Pancreas (tissue), 10 donors: ENCODE measurements around the gene C2CD3. TPM values are rescaled to one million over a fixed set of nuclear protein-coding genes. Genes with fewer than 3 reads are reported as not detected.

Experiments
- ATAC-seq, 4 donors: fragments of 200-7000 bp; cut with Tn5 transposase; one replicate each; pipeline versions ENCODE4 v1.8.0 to v1.9.1; 2020; ENCODE audit warnings: mild to moderate bottlenecking in 4 of 4, moderate library complexity in 4 of 4
- DNase-seq, 6 donors: peaks; one replicate each; pipeline ENCODE4 v3.0.0-alpha.2; 2020
- FAIRE-seq: peaks from 2 replicates; lab custom pipeline; 2012; peaks lifted over from hg19 to GRCh38; lab: Jason Lieb, UNC
- H3K27ac ChIP-seq, 4 donors: fragments of 200-600 bp; sonication (generic); 1 replicate in 3 of 4; 2 replicates in 1 of 4; pipeline versions ENCODE4 v1.5.0 to v1.8.0; 2020
- H3K27me3 ChIP-seq, 4 donors: fragments of 200-600 bp; one replicate each; pipeline ENCODE4 v1.8.0; 2021
- H3K36me3 ChIP-seq, 3 donors: fragments of 200-600 bp; sonication (generic) in 1 of 3; one replicate each; pipeline versions ENCODE4 v1.5.0 to v1.8.0; 2020 to 2021
- H3K4me1 ChIP-seq, 3 donors: fragments of 200-600 bp; one replicate each; pipeline ENCODE4 v1.8.0; 2021
- H3K4me3 ChIP-seq, 4 donors: fragments of 200-600 bp; sonication (generic) in 2 of 4; one replicate each; pipeline versions ENCODE4 v1.5.0 to v1.8.0; 2020 to 2021
- H3K9me3 ChIP-seq, 4 donors: fragments of 200-600 bp; one replicate each; pipeline ENCODE4 v1.8.0; 2021
- WGBS, 2 donors: extraction: QIAGEN DNeasy Blood & Tissue Kit; methylation state at CpG; one replicate each; pipeline ENCODE4 v1.1.7; 2013; 5-methylcytosine and 5-hydroxymethylcytosine counted together
- intact Hi-C, 3 donors: fragments of 100-400 bp; cut with DNase I; formaldehyde crosslinking; loops; one replicate each; pipeline versions ENCODE4 v1.11.1 to v1.14.2; 2022
- polyA plus RNA-seq, 2 donors: library from polyadenylated mRNA; stranded (reverse); fragments of 200-250 nt; gene quantifications; one replicate each; pipeline ENCODE4 v1.2.3, GENCODE V29; 2013
- total RNA-seq, 6 donors: library from RNA; stranded (reverse); fragmentation: NEBNext Ultra II Directional in 4 of 6; extraction: Animal tissue kit (Norgen Biotek cat#: 25700) in 4 of 6; gene quantifications; one replicate each; pipeline versions ENCODE4 v1.2.1 to v1.2.4, GENCODE V29; 2021 to 2023
- TF ChIP-seq, protein P1 (sequence below), 4 donors: fragments of 200-600 bp; sonication (generic) in 3 of 4; IDR thresholded peaks; one replicate each; pipeline versions ENCODE4 v1.5.0 to v1.8.0; 2021; ENCODE audit warnings: antibody characterized with exemption in 4 of 4
- donor health status: healthy with polysubstance abuse.
- donor health status: DM: no; HTN: no; CAD: no; lungs with moderate emphysema.
- donor health status: DM: no; HTN: no; CAD: no.
- donor health status: control.
- donor health status: control.
- donor health status: Bipolar disorder and iron deficiency.
- donor health status: DM: yes; HTN: yes; CAD: no.
- donor health status: DM: no; HTN: no; CAD: no.
- donor health status: DM: no; HTN: no; CAD: no.
- donor health status: DM: yes; HTN: yes; CAD: no.

C2CD3 gene
- total and polyA plus RNA-seq, 8 donors = 7.0 to 14.8 (median 8.7) TPM

GRCh38 chr11:74138572-74138971, 32.2 kb downstream of the C2CD3 start:
- WGBS, 2 donors = 20 to 29% methylated on average over 2 of the region's 2 CpGs
- DNase-seq = peak in 2 of 6 donors; percentile 2 to 26
- no peaks in the 10 kb centered on the region for H3K9me3 ChIP-seq
- H3K4me1 ChIP-seq = peaks cover 0 to 11% (median 9%) of the 10 kb centered on the region in 3 donors
- H3K4me3 ChIP-seq = no peak overlapping the region
- no peaks in the 10 kb centered on the region for H3K36me3 ChIP-seq
- H3K27ac ChIP-seq = peak overlapping the region in 2 of 4 donors; percentile 9 to 27
- ATAC-seq = peak; percentile 66 to 96 (median 83)
- no peaks in the 10 kb centered on the region for H3K27me3 ChIP-seq
- TF ChIP-seq, protein P1, sequence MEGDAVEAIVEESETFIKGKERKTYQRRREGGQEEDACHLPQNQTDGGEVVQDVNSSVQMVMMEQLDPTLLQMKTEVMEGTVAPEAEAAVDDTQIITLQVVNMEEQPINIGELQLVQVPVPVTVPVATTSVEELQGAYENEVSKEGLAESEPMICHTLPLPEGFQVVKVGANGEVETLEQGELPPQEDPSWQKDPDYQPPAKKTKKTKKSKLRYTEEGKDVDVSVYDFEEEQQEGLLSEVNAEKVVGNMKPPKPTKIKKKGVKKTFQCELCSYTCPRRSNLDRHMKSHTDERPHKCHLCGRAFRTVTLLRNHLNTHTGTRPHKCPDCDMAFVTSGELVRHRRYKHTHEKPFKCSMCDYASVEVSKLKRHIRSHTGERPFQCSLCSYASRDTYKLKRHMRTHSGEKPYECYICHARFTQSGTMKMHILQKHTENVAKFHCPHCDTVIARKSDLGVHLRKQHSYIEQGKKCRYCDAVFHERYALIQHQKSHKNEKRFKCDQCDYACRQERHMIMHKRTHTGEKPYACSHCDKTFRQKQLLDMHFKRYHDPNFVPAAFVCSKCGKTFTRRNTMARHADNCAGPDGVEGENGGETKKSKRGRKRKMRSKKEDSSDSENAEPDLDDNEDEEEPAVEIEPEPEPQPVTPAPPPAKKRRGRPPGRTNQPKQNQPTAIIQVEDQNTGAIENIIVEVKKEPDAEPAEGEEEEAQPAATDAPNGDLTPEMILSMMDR (IDR thresholded peaks at IDR 0.05) = no peak
- intact Hi-C loops = no loop called here
- no peak for FAIRE-seq

- Histone ChIP-seq H3K36me3 (no peaks in the 10 kb centered on the region), H3K4me3 (no peak overlapping the region), H3K27me3 (no peaks in the 10 kb centered on the region), H3K9me3 (no peaks in the 10 kb centered on the region), H3K4me1 (peaks cover 0 to 11% (median 9%) of the 10 kb centered on the region in 3 donors), H3K27ac (peak overlapping the region in 2 of 4 donors; percentile 9 to 27)
- 81 to 86% methylated on average over 2 of the region's 2 CpGs for WGBS, 2 donors
- TF ChIP-seq, protein P1 (IDR thresholded peaks at IDR 0.05) = no peak
- intact Hi-C loops = no loop called here
- no peak for ATAC-seq
- DNase-seq = no peak
- no peak for FAIRE-seq
Measured at GRCh38 chr11:74138021-74138420, 32.8 kb downstream of the C2CD3 start.

GRCh38 chr11:74135127-74135840, 35.5 kb downstream of the C2CD3 start:
- 91 to 93% methylated on average over 3 of the region's 3 CpGs for WGBS, 2 donors
- Histone ChIP-seq H3K36me3 (peaks cover 0 to 3% (median 0%) of the 10 kb centered on the region in 3 donors), H3K27me3 (no peaks in the 10 kb centered on the region), H3K4me1 (peaks cover 0 to 11% (median 9%) of the 10 kb centered on the region in 3 donors), H3K9me3 (no peaks in the 10 kb centered on the region), H3K4me3 (no peak overlapping the region), H3K27ac (no peak overlapping the region)
- no peak for ATAC-seq
- intact Hi-C loops = no loop called here
- TF ChIP-seq, protein P1 (IDR thresholded peaks at IDR 0.05) = no peak
- no peak for FAIRE-seq
- DNase-seq = no peak

GRCh38 chr11:74134661-74135060, 36.1 kb downstream of the C2CD3 start:
- WGBS, 2 donors = 96 to 98% methylated on average over 3 of the region's 3 CpGs
- H3K4me3 ChIP-seq = no peak overlapping the region
- H3K27ac ChIP-seq = no peak overlapping the region
- TF ChIP-seq, protein P1 (IDR thresholded peaks at IDR 0.05) = no peak
- intact Hi-C loops = no loop called here
- H3K9me3 ChIP-seq = no peaks in the 10 kb centered on the region
- H3K4me1 ChIP-seq = peaks cover 0 to 11% (median 9%) of the 10 kb centered on the region in 3 donors
- no peak for ATAC-seq
- no peak for DNase-seq
- no peak for FAIRE-seq
- H3K36me3 ChIP-seq = peaks cover 0 to 3% (median 0%) of the 10 kb centered on the region in 3 donors
- H3K27me3 ChIP-seq = no peaks in the 10 kb centered on the region

- intact Hi-C loops = no loop called here
- Histone ChIP-seq H3K36me3 (peaks cover 0 to 3% (median 0%) of the 10 kb centered on the region in 3 donors), H3K27me3 (no peaks in the 10 kb centered on the region), H3K4me1 (peaks cover 0 to 5% (median 3%) of the 10 kb centered on the region in 3 donors), H3K9me3 (no peaks in the 10 kb centered on the region), H3K27ac (no peak overlapping the region), H3K4me3 (no peak overlapping the region)
- WGBS, 2 donors = 95 to 97% methylated on average over 3 of the region's 3 CpGs
- no peak for ATAC-seq
- TF ChIP-seq, protein P1 (IDR thresholded peaks at IDR 0.05) = no peak
- FAIRE-seq = no peak
- DNase-seq = no peak
Measured at GRCh38 chr11:74133436-74133835, 37.4 kb downstream of the C2CD3 start.
